HG02884 (cell line): ENCODE results near the gene RETREG1.

ENCODE experiments used
- ATAC-seq: cut with Tn5 transposase; IDR thresholded peaks from one replicate; pipeline ENCODE4 v1.9.1; 2021; ENCODE audit warnings: mild to moderate bottlenecking, moderate library complexity; ENCODE audit not compliant: unreplicated experiment

The RETREG1 gene

DNA sequence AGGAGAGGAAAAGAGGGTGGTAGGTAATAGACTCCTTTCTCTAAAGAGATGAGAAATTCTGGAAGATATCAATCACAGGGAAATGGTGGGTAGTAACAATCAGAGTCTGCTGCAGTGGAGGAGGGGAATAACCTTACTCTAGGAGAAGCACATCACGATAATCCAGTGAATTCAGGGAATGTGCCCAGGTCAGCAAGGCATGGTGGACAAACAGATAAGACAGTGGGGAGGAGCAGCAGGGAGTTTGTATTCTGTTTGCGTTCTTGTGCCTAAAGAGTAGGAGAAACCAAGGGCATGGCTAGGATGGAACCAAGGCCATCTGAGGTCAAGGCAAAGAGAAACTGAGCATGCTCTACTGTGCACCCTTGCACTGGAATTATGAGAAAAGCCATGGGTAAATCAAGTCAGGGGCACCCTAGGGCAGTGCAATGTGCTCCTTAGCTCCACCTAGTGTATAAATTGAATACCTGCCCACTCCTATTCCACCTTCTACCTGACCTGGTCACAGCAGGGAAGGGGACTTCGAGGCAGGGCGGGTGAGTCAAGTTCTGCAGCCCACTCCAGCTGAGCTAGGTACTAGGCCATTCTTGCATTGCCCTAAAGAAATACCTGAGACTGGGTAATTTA, 31.6 kb downstream of the RETREG1 start:
- peak; percentile 47 for ATAC-seq

DNA sequence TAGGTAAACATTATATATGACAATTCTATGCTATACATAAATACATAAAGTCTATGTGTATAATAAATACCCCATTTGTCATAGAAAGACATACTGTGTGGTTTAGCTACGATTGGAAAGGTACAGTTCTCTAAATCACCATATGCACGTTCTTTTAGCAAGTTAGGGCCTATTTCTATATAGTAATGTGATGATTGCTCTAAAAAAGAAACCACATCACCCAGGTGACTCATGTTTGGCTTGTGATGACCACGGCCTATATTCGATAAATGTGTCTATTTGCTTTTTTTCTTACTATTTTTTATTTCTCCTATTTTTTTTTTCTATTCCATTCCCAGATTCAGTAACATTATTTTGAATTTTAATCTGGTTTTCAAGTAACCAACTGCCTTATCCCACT, 34.7 kb downstream of the RETREG1 start:
- ATAC-seq, result no peak

DNA sequence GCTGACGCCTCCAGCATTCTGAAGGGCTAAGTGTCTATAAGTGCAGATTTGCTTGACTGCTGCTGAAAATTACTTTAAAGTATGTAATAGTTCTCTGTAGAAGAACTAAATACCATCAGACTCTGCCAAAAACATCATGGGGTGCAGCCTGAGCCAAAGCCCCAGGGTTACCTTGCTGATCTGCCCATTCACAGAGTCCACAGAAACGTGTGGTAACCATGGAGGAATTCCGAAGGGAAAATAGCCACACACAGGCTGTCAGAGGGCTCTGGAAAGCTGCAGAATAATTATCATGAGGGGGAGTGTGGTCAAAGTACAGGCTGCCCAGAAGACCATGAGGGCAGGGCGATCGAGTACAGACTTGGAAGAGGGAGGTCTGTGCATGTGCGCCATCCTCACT, 36.4 kb downstream of the RETREG1 start:
- no peak for ATAC-seq

DNA sequence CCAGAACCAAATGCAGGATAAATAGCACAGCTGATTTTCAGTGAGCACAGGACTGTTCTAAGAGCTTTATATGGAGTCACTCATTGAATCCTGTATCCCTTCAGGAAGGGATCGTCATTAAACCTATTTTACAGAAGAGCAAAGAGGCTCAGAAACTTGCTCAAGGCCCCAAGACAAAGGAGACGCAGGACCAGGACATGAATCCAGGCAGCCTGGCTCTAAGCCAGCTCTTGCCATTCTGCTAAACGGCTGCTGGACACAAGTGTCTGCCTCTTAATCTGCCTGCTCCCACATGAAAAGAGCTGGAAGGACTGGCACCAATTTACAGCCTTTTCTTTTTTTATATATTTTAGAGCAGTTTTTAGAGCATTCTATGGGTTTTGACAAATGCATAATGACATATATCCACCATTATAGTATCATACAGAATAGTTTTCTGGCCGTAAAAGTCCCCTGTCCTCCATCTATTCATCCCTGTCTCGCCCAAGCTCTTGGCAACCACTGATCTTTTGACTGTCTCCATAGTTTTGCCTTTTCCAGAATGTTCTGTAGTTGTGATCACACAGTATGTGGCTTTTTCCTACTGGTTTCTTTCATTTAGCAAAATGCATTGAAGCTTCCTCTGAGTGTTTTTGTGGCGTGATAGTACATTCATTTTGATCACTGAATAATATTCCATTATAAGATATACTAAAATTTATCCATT, 37.5 kb downstream of the RETREG1 start:
- ATAC-seq, result no peak

DNA sequence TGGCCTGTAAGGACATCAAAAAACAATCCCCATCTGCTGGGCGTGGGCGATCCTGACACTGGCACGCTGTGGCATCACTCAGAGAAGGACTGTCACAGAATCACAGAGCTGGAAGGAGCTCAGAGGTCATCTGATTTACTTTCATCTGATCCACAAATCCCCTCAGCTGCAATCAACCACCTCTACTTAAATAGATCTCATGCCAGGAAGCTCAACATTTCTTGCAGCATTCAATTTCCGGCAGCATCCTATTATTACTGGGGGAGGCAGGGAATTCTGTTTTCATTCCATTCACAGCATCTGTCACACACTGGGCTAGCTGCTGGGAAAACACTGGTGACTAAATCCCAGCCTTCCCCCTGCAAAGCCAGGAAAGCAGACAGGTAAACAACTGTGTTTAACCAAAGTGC, 38.3 kb downstream of the RETREG1 start:
- no peak for ATAC-seq

DNA sequence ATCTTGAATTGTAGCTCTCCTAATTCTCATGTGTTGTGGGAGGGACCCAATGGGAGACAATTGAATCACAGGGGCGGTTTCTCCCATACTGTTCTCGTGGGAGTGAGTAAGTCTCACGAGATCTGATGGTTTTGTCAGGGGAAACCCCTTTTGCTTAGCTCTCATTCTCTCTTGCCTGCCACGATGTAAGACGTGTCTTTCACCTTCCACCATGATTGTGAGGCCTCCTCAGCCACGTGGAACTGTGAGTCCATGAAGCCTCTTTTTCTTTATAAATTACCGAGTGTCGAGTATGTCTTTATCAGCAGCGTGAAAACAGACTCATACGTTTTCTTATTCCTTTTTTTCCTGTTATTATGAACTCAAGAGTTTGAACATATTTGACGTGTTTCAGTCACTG, 39.1 kb downstream of the RETREG1 start:
- no peak for ATAC-seq

DNA sequence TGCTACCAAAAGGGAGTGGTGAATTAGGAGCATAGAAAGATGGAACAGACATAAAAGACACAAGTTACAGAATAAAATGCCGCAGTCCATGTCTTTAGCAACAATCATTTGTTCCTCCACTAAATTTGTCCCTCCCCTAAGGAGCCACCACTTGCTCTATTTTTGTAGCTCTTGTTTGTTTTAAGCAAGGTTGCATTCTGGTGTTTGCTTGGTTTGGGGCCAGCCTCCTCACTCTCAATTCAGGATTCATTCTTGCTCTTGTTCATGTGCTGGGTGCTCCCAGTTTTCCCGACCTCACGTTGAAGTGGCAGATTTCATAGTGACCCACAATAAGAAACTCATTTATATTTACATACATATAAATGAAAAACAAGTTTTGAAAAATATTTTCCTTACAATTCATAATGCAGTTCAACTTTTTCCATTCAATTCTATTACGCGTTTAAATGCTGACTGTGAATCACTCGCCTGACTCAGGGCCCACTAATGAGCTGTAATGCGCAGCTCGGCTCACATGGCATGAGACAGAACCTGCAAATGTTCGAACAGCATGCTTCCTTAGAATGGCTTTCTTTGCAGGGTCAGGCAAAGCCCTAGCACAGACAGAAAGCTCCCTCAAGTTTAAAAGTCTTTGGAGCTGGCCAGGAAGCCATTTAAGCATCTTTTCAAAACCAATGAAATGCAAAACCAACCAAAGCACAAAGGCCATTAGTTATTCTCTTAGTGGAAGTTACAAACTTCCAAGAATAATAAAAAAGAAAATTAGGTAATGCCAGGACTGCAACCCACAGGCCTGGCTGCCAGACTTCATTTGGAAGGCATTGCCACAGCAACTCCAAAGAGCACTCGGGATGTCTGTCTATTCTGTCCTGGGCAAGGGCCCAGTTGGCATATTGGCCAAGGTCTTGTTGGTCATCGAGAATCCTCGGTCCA, 41.7 kb downstream of the RETREG1 start:
- no peak for ATAC-seq

DNA sequence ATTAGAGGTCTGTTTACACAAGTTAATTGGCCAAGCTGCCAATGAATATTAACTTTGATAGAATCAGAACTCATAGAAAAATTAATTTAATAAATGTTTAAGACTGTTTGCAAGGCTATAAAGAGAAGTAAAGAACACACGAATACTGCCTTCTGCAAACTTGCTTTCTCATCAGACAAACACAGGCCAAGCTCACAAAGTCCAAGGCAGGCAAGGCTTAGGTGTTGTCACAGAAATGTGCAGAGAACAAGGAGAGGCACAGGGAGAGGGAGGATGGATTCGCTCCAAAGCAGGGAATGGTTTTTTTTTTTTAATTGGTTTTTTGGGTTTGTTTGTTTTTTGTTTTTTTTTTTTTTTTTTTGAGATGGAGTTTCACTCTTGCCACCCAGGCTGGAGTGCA, 43.4 kb downstream of the RETREG1 start:
- no peak for ATAC-seq

DNA sequence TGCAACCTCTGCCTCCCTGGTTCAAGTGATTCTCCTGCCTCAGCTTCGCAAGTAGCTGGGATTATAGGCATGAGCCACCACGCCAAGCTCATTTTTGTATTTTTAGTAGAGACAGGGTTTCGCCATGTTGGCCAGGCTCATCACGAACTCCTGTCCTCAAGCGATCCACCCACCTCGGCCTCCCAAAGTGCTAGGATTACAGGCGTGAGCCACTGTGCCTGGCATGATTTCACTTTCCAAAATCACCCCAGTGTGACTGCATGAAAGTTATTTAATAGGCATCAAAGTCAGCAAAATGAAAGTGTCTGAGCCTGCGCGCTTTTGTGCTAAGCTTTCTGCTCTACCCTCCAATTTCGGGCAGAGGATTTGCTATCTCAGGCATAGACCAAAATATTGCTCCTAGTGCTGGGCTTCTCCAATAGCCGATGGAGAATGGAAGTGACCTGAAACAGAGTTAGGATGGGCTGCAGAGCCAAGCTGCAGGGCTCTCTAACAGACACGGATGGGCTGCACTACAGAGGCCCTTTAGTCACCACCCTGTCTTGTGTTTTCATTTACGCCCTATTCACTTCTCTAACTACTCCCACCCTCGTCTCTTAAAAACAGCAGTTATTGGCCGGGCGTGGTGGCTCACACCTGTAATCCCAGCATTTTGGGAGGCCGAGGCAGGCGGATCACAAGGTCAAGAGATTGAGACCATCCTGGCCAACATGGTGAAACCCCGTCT, 44.3 kb downstream of the RETREG1 start:
- no peak for ATAC-seq

DNA sequence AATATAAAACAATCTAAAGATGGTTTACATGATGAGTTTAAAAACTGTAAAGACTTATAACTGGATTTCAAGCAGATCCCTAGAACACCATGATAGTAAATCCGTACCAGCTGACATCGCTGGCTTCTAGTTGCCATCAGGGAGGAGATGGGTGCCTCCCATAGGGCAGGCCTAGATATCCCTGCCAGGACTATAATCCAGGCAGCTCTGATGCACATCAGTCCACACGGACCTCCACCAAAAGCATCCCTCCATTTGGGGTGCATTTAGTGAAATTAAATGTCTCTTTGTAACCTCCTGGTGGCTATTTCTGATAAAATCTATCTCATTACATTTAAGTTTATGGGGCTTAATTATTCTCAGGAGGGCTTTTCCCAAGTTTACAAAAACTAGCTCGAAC, 45.8 kb downstream of the RETREG1 start:
- ATAC-seq, result no peak

DNA sequence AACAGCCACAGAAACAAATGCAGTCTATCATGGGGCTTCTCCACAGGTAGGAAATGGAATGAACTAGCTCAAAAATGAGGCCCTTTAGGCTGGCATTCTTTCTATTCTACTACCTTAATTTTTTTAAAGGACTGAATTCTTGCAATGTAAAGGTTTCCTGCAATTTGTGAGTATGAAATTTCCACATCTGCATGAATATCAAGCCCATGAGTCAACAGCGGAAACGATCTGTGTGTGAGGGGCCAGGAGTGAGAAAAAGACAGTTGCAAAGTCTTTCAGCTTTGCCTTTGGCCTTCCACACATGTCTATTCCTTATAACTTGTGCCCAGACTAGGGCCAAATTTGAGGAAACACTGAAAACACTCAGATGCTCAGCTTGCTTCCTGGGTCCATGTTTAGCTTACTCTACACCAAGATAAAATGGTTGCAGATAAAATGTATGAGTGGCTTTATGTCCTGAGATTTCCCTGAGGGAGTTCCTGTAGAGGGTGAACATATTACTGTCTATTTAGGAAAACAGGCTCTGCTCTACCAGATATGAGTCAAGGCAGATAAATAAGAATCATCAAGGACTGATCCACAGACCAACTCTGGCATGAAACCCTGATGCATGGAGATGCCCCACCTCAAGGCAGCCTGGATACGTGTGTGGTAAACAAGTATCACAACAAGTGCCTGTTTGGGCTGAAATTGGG, 46.5 kb downstream of the RETREG1 start:
- ATAC-seq, result no peak

DNA sequence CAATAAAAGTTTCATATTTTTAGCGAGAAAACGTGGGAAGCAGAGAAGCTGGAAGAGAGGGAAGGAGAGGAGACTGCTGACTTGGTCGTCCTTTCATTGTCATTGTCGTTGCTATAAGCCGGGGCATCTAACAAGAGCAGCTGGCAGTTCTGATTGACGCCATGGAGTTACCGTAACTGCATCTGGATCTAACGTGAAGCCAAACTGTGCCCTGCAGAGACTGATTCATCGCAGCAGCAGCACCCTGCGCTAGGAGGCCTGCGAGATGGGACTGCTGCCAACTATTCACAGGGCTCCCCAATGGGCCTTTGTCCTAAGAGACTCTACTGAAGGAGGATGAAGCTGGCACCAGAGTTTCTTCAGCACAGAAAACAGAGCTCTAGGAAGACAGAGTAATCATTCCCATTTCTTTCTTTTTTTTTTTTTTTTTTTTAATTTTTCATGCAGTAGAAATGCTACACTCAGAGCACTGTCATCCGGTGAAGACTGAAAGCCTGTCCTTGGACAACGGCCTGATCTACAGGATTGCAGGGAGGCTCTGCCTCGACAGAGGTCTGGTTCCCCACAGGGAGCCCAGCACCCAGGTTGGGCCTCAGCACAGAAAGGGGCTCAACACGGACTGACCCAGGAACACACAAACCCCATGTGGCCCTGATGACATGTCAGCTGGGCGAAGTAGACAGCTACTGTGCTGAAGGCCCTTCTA, 47.8 kb downstream of the RETREG1 start:
- no peak for ATAC-seq

DNA sequence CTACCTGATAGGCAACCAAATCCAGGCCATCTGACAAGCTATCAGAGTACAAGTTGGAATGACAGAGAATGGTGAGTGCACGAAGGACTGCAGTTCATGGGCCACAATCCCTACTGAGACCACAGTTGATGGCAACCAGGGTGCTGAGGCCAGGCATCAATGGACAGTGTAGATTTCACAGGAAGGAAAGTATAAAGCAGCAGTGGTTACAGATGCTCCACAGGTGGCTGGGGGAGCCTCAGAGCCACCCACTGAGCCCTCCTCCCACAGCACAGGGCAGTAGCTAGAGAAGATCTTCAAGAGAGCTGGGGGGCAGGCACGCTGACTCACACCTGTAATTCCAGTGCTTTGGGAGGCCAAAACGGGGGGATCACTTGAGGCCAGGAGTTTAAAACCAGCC, 49.4 kb downstream of the RETREG1 start:
- ATAC-seq, result no peak

DNA sequence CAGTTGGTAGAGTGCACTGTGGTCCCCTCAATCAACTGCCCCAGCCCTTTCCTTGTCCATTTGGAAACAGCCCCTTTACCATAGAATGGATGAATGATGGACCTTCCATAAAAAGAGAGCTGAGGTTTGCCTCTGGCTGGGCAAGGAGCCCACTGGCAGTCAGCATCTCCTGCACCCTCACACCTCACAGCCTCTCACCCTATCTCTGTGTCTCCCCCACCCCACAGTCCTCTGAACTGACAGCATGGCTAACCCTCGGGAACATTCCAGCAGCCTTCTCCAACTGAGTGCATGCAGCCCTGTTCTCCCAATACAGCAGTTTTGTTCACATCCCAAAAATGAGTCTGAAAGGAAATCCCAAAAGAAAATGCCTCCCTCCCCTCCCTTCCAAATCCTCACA, 51.7 kb downstream of the RETREG1 start:
- ATAC-seq, result no peak

DNA sequence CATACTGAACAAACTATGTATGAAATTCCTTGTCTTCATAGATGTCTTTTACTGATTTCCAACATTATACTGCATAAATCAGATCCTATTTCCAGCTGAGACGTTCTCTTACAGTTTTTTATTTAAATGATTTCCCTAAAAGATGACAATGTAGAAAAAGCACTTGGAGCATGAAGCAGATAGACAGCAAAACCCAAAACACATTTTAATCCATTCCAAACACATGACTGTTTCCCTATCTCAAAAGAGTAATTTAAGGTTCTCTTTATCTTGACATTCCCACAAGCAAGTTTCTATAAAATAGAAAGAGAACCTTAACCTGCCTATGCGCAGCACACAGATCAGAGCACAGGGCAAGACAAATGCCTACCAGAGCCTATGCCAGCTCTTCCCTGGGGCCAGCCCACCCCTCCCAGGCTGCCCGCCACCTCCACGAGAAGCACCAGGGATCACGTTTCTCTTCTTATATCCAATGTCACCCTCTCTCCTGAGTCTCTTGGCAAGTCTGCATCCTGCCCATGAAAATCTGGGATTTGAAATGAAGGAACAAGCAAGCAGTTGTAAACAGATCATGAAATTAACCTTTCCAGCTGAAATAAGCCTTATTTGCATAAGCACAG, 52.4 kb downstream of the RETREG1 start:
- ATAC-seq, result no peak

DNA sequence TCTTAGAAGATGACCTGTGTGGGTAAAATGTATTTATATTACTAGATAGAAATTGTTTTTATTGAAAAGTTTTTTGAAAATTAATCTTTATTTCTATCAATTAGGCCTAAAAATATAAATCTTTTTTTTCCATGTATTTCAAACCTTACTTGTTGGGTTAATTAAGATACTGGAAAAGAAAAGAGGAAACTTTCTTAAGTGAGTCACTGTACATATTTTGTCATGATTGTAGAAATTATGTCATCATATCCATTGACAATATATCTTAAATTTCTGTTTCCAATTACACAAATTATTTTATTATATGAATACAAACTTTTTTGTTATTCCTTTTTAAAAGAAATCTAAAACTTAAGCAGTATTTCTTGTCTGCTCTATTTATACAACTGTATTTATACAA, 53.1 kb downstream of the RETREG1 start:
- ATAC-seq, result no peak

DNA sequence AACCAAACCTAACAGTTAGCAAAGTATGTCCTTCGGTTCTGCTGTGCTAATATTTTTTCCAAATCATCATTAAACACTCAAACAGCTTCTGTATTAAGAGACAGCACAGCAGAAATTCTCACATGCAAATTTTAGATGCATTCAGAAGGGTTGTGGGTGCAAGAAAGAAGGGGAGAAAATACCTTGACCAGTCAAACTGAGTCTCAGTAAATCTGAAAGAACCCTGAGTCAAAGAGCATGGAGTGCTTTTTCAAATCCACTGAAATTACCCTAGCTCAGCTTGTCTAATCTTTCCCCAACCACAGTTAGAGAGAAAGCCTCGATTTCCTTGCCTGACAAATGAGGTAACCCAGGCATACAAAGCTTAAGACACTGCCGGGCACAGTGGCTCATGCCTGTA, 55.1 kb downstream of the RETREG1 start:
- ATAC-seq, result peak; percentile 71

DNA sequence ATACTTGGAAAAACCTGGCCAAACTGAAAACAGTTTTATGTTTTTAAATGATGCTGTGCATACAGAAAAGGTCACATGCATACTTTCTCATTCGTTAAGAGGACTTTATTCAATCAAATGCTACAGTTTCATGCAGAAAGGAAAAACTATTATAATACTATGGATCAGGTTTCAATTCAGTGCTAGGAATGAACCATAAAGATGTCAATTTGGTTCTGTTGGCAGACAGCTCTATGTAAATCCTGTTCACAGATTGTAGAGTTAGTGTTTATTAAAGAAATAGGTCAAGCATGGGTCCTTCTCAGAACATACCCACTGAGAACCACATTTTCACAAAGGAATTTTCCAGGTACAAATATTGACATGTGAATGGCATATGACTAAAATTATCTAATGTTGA, 57.1 kb downstream of the RETREG1 start:
- ATAC-seq, result no peak

DNA sequence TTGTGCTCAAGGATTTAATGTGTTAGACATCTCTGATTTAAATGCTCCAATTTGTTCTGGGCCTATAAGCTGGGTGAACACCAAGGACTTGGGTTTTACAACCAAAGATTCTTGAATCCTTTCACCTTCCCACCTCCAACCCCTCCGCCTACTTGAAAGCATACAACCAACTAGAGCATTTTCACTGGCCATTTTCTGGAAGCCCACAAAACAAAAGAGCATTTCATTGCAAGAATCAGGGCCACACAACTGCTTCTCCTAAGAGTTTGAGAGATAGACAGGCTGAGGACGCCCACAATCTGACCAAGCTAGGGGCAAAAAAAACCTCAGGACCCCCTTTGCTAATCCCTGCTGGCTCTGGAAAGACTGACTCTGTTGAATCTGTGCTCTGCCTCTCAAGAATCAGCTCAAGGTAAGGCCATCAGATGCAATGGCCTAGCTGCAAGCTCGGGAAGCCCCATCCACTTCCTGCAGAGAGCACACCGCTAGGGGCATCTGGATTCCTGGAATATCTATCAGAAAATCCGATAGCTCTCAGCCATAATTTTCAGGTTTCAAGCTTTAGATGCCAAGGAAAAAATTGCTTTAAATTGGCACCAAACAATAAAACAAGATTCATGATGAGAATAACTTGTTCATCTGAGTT, 57.7 kb downstream of the RETREG1 start:
- ATAC-seq, result no peak
